ENCODE results near the gene NADK2.

NADK2 gene

DNA sequence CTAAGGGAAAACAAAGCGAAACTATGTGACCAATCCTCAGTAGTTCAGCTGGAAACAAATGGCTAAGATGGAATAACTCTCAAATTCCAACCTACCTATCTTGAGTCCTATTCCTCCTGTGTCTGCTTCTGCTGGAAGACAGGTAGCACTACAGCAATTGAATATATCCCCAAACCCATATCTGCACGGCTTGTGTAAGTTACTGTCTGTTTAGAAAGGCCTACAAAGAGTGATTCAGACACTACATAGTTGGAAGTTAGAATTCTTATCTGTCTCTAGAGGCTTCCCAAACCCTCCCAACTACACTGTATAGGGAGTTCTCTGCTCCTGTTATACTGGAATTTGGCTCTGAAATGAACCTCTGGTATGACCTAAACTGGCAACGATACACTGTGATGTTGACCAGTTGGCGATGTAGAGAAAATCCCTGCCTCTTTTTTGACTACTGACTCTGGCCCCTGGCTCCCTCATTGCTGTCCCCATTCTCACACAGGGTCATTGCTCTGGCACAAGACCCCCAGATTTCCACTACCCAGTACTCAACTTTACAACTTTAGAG, 22.6 kb upstream of the NADK2 start:
- H3K36me3 Mint-ChIP-seq (ENCODE audit: low read depth), result no peaks in the 10 kb centered on the region

GRCh38 chr5:36261186-36261585, 19.5 kb upstream of the NADK2 start:
- H3K27me3 Mint-ChIP-seq, result peaks cover 18% of the 10 kb centered on the region
- no peaks in the 10 kb centered on the region for H3K9me3 Mint-ChIP-seq
- ATAC-seq (no peak), DNase-seq (no peak)
- no peak overlapping the region for H3K4me3 Mint-ChIP-seq
- H3K27ac Mint-ChIP-seq, result no peak overlapping the region
- no peaks in the 10 kb centered on the region for H3K4me1 Mint-ChIP-seq
- no peaks in the 10 kb centered on the region for H3K36me3 Mint-ChIP-seq (ENCODE audit: low read depth)

More for the DNA sequence above, 22.6 kb upstream of the NADK2 start:
- Mint-ChIP-seq H3K4me3 (no peak overlapping the region), H3K9me3 (no peaks in the 10 kb centered on the region), H3K27me3 (peaks cover 18% of the 10 kb centered on the region), H3K4me1 (no peaks in the 10 kb centered on the region), H3K27ac (no peak overlapping the region)
- no peak for DNase-seq
- no peak for ATAC-seq

- Mint-ChIP-seq H3K4me1 (no peaks in the 10 kb centered on the region), H3K36me3 (ENCODE audit: low read depth) (no peaks in the 10 kb centered on the region), H3K4me3 (no peak overlapping the region), H3K27me3 (peaks cover 10% of the 10 kb centered on the region), H3K27ac (no peak overlapping the region), H3K9me3 (no peaks in the 10 kb centered on the region)
- no peak for ATAC-seq
- DNase-seq, result no peak
Observed at GRCh38 chr5:36253575-36253974, 11.8 kb upstream of the NADK2 start.

DNA sequence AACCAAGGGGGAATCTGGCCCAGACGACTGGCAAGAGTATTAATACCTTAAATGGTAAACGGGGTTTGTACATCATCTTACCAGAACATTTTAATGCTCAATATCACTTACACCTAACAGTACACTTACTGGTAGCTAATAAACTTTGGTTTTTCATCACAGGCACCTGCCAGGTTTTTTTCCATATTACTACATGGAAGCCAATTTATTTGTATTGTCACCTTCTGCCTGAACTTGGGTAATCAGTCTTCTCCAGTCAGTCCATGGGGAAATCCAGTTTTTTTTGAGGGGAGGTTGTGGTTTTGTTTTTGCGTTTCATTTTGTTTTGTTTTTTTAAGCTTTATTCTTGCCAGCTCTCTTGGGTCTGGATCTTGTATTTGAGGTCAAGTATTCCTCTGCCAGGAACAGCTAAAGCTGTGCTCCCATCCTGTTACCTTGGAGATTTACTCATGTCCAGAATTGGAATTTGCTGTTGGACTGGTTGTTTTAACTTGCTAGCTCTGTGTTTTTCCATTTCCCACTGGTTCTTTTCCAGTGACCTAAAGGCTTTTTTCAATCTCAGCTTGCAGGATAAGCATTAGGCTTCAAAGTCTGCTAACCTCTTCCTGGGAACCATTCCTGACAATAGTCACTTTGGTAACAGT, 11.1 kb upstream of the NADK2 start:
- Mint-ChIP-seq H3K27me3 (peaks cover 10% of the 10 kb centered on the region), H3K9me3 (no peaks in the 10 kb centered on the region), H3K4me1 (no peaks in the 10 kb centered on the region), H3K27ac (no peak overlapping the region), H3K4me3 (no peak overlapping the region), H3K36me3 (ENCODE audit: low read depth) (no peaks in the 10 kb centered on the region)
- DNase-seq (no peak), ATAC-seq (no peak)

DNA sequence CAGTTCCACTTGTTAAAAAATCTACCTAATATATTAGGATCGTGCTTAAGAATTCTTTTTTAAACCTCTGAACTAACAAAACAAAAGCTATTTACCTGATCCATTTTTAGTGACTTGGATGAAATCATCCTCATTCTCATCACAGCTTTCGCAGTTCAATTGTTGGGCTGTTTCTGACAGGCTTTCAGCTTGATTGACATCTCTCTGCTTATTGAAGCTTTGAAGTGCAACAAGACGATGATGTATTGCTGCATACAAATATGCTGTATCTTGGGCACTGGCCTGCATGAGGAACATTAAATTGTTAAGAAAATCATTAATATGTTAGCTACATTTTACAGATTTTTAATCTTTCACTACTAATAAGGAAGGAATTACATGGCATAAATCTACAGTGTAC, 9.5 kb upstream of the NADK2 start:
- H3K9me3 Mint-ChIP-seq, result no peaks in the 10 kb centered on the region
- no peaks in the 10 kb centered on the region for H3K36me3 Mint-ChIP-seq (ENCODE audit: low read depth)
- DNase-seq, result no peak
- peaks cover 10% of the 10 kb centered on the region for H3K27me3 Mint-ChIP-seq
- no peak overlapping the region for H3K4me3 Mint-ChIP-seq
- ATAC-seq, result no peak
- no peaks in the 10 kb centered on the region for H3K4me1 Mint-ChIP-seq
- H3K27ac Mint-ChIP-seq, result no peak overlapping the region

GRCh38 chr5:36250427-36250826, 8.7 kb upstream of the NADK2 start:
- H3K4me1 Mint-ChIP-seq, result no peaks in the 10 kb centered on the region
- peaks cover 8% of the 10 kb centered on the region for H3K27me3 Mint-ChIP-seq
- no peak overlapping the region for H3K27ac Mint-ChIP-seq
- no peaks in the 10 kb centered on the region for H3K36me3 Mint-ChIP-seq (ENCODE audit: low read depth)
- ATAC-seq (no peak), DNase-seq (no peak)
- no peaks in the 10 kb centered on the region for H3K9me3 Mint-ChIP-seq
- H3K4me3 Mint-ChIP-seq, result no peak overlapping the region

DNA sequence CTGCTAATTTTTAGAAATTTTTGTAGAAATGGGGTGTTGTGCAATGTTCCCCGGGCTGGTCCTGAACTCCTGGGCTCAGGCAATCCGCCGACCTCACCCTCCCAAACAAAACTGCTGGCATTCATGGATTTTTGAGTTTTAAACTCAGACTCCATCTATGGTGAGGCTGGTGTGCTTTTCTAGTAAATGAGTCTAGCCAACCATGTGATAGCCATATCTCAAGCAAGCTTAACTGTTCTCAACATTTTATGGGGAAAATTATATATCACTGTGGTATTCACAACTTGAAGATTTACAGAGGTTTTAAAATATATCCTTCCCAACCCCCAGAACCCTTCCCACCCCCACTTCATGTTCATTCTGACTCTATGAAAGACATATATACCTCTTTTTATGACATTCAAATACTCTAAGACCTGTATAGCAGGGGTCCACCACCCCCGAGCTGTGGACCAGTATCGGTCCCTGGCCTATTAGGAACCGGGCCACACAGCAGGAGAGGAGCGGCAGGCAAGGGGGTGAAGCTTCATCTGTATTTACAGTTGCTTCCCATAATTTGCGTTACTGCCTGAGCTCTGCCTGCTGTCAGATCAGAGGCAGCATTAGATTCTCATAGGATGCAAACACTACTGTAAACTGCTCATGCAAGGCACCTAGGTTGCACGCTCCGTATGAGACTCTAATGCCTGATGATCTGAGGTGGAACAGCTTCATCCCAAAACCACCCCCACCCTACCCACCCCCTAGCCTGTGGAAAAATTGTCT, 4.5 kb upstream of the NADK2 start:
- no peak overlapping the region for H3K27ac Mint-ChIP-seq
- H3K27me3 Mint-ChIP-seq, result peaks cover 2% of the 10 kb centered on the region
- no peak for ATAC-seq
- peaks cover 1% of the 10 kb centered on the region for H3K36me3 Mint-ChIP-seq (ENCODE audit: low read depth)
- H3K9me3 Mint-ChIP-seq, result peaks cover 8% of the 10 kb centered on the region
- peaks cover 20% of the 10 kb centered on the region for H3K4me1 Mint-ChIP-seq
- DNase-seq, result no peak
- no peak overlapping the region for H3K4me3 Mint-ChIP-seq

- H3K4me1 Mint-ChIP-seq, result peaks cover 38% of the 10 kb centered on the region
- no peaks in the 10 kb centered on the region for H3K27me3 Mint-ChIP-seq
- peaks cover 8% of the 10 kb centered on the region for H3K9me3 Mint-ChIP-seq
- H3K27ac Mint-ChIP-seq, result no peak overlapping the region
- no peak for DNase-seq
- no peak for ATAC-seq
- H3K4me3 Mint-ChIP-seq, result peak overlapping the region; percentile 84
- H3K36me3 Mint-ChIP-seq (ENCODE audit: low read depth), result peaks cover 2% of the 10 kb centered on the region
Observed at GRCh38 chr5:36244076-36244475, 2.4 kb upstream of the NADK2 start.

- peaks cover 41% of the 10 kb centered on the region for H3K4me1 Mint-ChIP-seq
- H3K36me3 Mint-ChIP-seq (ENCODE audit: low read depth), result peaks cover 5% of the 10 kb centered on the region
- H3K27ac Mint-ChIP-seq, result peak overlapping the region; percentile 94
- ATAC-seq, result no peak
- H3K4me3 Mint-ChIP-seq, result peak overlapping the region; percentile 84
- DNase-seq, result no peak
- H3K9me3 Mint-ChIP-seq, result peaks cover 8% of the 10 kb centered on the region
- H3K27me3 Mint-ChIP-seq, result no peaks in the 10 kb centered on the region
Observed at GRCh38 chr5:36243653-36244052, 1.9 kb upstream of the NADK2 start.

- Mint-ChIP-seq H3K9me3 (peaks cover 8% of the 10 kb centered on the region), H3K4me1 (peaks cover 45% of the 10 kb centered on the region), H3K36me3 (ENCODE audit: low read depth) (peaks cover 5% of the 10 kb centered on the region), H3K27ac (peak overlapping the region; percentile 94), H3K27me3 (no peaks in the 10 kb centered on the region), H3K4me3 (peak overlapping the region; percentile 84)
- ATAC-seq (no peak), DNase-seq (peak; percentile 5)
Observed at GRCh38 chr5:36242534-36243485, 1.1 kb upstream of the NADK2 start.

DNA sequence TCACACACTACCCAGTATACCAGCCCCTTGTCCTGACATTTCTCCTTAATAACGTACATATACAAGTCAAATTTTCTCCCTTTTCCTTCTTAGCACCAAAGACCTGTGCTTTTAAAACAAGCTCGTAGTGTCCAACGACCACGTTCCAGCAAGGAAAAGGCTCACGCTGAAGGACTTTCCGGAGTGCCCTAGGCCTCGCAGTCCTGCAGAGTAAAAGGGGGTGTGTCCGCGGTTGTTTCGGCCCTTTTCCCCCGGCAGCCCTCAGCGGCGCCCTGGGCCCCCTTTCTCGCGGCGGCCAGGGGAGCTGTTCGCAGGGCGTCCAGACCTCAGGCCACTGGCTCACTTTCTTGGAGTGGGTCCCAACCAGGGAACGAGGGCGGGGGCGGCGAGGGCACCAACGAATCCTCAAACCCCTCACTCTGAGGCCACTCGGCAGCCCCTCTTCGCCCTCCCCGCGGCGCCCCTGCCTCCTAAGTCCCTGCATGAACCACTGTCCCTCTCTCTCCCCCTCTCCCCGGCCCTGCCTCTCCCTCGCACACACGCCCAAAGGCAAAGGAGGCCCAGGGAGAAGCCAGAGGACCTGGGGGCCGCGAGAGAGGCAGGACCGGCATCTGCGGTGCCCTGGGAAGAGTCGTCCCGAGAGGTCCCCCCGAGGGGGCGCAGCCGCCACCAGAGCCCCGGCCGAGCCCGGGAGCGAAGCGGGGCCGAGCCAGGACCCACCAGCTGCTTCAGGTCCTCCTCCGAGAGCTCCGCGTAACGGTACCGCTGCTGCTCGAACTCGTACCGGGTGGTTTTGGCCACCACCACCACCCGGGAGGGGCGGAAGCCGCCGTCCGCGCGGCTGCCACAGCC, 720 bp downstream of the NADK2 start:
- Mint-ChIP-seq H3K4me1 (peaks cover 53% of the 10 kb centered on the region), H3K9me3 (peaks cover 8% of the 10 kb centered on the region), H3K4me3 (peak overlapping the region; percentile 79), H3K27ac (peak overlapping the region; percentile 76), H3K27me3 (no peaks in the 10 kb centered on the region), H3K36me3 (ENCODE audit: low read depth) (peaks cover 5% of the 10 kb centered on the region)
- DNase-seq (peak; percentile 52), ATAC-seq (peak; percentile 3)

- Mint-ChIP-seq H3K36me3 (ENCODE audit: low read depth) (peaks cover 5% of the 10 kb centered on the region), H3K4me1 (peaks cover 53% of the 10 kb centered on the region), H3K27me3 (no peaks in the 10 kb centered on the region), H3K27ac (peak overlapping the region; percentile 76), H3K9me3 (peaks cover 8% of the 10 kb centered on the region), H3K4me3 (peak overlapping the region; percentile 79)
- ATAC-seq (no peak), DNase-seq (no peak)
Observed at GRCh38 chr5:36239370-36240293, 2.1 kb downstream of the NADK2 start.

Data from activated naive CD8-positive, alpha-beta T cell treated with anti-CD3 and anti-CD28 coated beads, Interleukin-2, amount 50 U/mL, for 24 hours (primary cell).